Measurements from ENCODE around the gene CPN2.
A peak's percentile ranks its signal among the peaks of the same experiment; 100 is the strongest.

Gene CPN2

GRCh38 chr3:194310060-194310835 lies 40.9 kb downstream of the CPN2 start:
- no peak for DNase-seq

DNA sequence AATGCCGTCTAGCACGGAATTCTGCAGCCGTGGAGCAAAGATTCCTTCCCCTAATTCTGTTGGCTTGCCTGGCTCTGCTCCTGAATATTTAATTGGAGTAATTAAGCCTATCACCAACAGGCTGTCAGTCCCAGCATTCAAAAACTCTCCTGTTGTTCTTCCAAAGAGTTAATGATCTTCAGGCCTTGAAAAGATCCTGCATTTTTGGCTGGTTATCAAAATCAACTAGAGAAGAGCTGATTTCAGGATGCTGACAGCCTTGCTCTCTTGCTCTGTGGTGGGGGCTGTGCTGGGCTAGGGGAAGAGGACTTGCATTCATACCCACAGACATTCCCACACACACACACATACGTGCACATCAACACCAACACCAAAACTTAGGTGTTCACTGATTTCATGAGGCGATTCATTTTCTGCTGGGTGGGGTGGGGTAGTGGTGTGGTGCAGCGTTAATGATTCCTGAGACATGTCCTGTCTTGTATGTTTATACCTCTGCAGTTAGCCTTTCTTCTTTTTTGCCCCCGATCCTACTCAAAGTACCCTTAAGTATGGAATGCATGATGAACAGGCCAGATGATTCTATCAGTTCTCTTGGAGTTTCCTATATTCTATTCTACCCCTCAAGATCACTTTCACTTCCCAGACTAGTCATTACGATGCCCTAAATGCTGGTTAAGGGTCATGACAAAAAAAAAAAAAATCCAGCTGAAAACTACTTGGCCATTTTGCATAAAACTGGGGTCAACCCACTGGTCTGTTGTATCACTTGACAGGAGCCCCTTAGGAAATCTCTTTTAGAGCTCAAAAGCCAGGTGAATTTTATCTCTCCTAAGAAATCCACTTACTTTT lies 42.3 kb downstream of the CPN2 start:
- DNase-seq, result no peak

DNA sequence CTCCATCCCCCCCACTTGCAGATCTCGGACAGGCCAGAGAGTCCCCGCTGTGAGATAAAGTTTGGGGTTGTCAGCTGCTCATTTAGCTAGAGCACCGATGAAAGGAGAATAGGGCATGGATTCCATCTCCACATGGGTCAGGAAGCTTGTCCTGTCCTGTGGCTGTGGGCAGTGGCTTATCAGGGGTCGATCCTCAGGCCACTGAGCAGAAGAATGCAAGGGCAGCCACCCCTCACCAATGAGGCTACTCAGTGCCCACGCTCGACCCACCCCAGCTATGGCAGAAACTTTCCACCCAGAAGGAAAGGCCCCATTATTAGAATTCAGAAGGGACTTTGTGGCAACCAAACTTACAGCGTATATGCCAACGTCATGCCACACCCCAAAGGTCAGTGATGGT lies 43.3 kb downstream of the CPN2 start:
- DNase-seq, result no peak

- no peak for DNase-seq
These were observed 44.1 kb downstream of the CPN2 start for GRCh38 chr3:194306771-194307640.

- DNase-seq, result peak; percentile 30
These were observed 44.9 kb downstream of the CPN2 start for GRCh38 chr3:194306109-194306686.

- DNase-seq, result no peak
These were observed 45.6 kb downstream of the CPN2 start for GRCh38 chr3:194305356-194306108.

DNA sequence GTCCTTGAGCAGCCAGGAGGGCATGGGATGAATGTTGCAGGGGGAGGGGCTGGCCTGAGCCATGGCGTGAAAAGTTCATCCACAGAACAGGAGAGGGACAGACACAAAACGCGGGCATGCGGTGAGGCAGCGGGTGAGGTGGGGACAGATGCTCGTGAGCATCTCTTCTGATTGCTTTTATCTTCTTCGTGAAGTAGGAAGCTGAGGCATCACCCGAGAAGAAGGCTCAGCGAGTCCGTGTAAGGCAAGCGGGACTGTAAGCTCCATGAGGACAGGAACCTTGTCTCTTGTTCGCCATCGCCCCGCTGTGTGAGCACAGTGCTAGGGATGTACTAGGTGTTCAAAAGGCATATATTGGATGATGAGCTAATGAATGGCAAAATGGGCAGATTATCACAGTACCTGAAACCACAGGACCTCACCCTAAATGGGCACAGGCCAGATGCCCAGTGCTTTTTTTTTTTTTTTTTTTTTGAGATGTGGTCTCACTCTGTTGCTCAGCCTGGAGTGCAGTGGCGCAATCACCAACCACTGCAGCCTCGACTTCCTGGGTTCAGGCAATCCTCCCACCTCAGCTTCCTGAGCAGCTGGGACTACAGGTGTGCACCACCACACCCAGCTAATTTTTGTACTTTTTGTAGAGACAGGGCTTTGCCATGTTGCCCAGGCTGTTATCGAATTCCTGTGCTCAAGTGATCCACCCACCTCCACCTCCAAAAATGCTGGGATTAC lies 46.8 kb downstream of the CPN2 start:
- DNase-seq, result no peak

DNA sequence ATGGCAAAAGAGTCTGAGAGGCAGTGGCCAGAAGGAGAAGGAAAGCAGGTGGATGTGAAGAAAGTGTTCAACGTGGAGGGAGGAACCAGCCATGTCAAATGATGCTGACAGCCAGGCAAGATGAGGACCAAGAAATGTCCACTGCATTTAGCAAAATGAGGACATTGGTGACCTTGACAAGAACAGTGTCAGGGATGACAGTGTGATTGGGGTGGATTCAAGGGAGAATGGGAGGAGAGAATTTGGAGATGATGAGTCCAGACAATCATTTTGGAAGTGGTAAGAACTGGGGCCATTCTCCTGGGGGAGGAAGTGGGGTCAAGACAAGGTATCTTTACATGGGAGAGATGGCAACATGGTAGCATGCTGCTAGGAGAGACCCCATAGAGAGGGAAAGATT lies 47.4 kb downstream of the CPN2 start:
- no peak for DNase-seq

GRCh38 chr3:194301730-194302129 lies 49.4 kb downstream of the CPN2 start:
- DNase-seq, result no peak

DNA sequence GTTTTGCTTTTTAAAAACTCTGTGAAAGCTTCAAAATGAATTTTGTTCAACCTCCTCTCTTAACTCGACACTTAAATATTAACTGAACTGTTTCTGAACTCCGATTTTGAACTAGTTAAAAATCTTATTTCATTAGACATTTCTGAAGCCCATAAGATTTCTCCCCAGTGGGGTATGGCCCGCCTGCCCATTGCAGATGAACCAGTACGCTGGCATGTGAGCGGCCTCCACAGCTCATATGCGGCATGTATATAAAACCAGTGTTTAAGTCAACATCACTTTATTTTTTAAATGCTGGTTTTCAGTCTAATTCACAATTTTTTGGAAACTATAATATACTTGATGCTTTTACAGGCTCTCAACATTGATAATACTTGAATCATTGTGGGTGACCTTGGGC lies 50.2 kb downstream of the CPN2 start:
- DNase-seq, result no peak

- DNase-seq, result peak; percentile 32
These were observed 50.8 kb downstream of the CPN2 start for GRCh38 chr3:194300382-194300758.

- no peak for DNase-seq
These were observed 52.5 kb downstream of the CPN2 start for GRCh38 chr3:194298331-194299227.

DNA sequence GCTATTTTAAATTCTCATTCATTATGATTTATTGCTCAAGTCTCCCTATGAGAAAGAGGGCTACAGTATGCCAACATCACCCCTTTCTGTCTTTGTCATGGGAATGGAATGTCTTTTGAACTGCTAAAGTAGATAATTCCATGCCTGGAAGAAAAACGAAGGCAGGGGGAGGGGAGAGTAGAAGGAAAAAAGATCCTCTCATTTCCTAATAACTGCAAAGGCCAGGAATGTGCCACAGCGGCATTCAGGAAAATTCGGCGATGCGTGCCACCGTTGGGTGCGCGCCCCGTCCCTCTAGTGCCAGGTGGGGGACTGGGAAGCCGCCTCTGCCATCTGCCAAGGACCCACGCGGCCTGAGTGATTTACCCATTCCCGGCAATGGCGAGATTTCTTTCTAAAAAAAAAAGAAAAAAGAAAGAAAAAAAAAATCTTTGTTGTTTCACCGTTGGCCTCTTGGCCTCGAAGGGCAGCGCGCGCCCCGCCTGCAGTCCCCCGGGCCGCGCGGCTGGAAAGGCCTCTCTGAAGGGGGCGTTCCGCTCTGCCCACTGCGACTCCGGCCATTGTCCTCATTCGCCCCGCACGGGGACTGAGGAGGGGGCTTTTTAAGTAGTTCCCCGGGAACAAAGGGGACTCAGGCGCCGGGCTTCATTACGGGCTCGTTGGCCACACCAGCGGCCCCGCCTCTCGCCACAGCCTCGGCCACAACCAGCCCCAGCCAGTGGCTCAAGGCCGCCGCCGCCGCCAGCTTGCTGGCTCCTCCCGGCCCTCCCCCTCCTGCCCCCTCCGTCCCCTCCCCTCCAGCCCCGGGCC lies 54.5 kb downstream of the CPN2 start:
- DNase-seq, result no peak

GRCh38 chr3:194294895-194295214 lies 56.3 kb downstream of the CPN2 start:
- no peak for DNase-seq

- DNase-seq, result no peak
These were observed 56.8 kb downstream of the CPN2 start for GRCh38 chr3:194294199-194294894.

DNA sequence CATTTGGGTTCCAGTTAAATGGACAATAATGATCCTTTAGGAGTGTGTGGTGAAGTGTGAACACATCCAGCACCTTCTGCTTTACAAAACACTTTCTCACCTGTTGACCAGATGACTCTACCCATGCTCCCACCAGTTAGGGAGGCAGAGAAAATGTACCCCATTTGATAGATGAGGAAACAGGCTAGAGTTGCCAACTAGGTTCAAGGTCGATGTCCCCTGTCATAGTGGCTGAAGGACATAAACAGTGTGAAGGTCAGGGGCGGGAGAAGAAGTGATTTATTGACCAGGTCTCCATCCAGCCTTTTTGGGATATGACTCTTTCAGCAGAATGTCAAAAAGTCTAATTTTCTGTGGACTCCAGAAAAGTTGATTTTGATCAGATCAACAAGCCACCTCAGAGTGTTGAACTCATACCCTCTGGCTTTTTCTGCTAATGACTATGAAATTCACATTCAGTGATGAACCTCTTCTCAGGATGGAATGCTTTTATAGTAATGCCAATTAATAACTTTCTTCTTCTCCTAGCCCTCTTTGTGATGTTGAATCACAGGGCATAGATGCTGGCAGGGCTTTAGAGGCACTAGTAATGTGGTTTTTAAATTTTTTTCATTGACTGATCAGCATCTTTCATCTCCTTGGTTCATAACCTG lies 57.5 kb downstream of the CPN2 start:
- DNase-seq, result no peak

GRCh38 chr3:194292331-194292730 lies 58.8 kb downstream of the CPN2 start:
- no peak for DNase-seq

Measured in NCI-H510A (cell line).